Spleen (tissue), 11 donors: ENCODE results near the gene S1PR4. TPM values are rescaled to one million over a fixed set of nuclear protein-coding genes. Genes with fewer than 3 reads are reported as not detected.

ENCODE experiments used
- DNase-seq: peaks from one replicate; pipeline ENCODE4 v3.0.0-alpha.2; 2020
- H3K27ac ChIP-seq, 8 donors: fragments of 200-600 bp; sonication (generic) in 7 of 8; 1 replicate in 4 of 8; 2 replicates in 4 of 8; pipeline versions ENCODE4 v1.5.0 to v1.8.0; 2016 to 2021; ENCODE audit warnings: inconsistent platforms in 4 of 8, mild to moderate bottlenecking in 4 of 8, moderate library complexity in 1 of 8
- H3K27me3 ChIP-seq, 7 donors: fragments of 200-600 bp; sonication (generic) in 6 of 7; replicated peaks in 1 of 7; 1 replicate in 4 of 7; 2 replicates in 3 of 7; pipeline versions ENCODE4 v1.5.0 to v1.8.0; 2016 to 2021; ENCODE audit warnings: inconsistent platforms in 3 of 7, mild to moderate bottlenecking in 1 of 7
- H3K36me3 ChIP-seq, 6 donors: fragments of 200-600 bp; sonication (generic) in 5 of 6; 1 replicate in 4 of 6; 2 replicates in 2 of 6; pipeline versions ENCODE4 v1.5.0 to v1.8.0; 2016 to 2021; ENCODE audit warnings: inconsistent platforms in 2 of 6
- H3K4me1 ChIP-seq, 6 donors: fragments of 200-600 bp; sonication (generic) in 5 of 6; 1 replicate in 3 of 6; 2 replicates in 3 of 6; pipeline versions ENCODE4 v1.5.0 to v1.8.0; 2016 to 2021; ENCODE audit warnings: inconsistent platforms in 3 of 6
- H3K4me3 ChIP-seq, 8 donors: fragments of 200-600 bp; sonication (generic) in 7 of 8; 1 replicate in 4 of 8; 2 replicates in 4 of 8; pipeline versions ENCODE4 v1.5.0 to v1.8.0; 2016 to 2021; ENCODE audit warnings: inconsistent platforms in 4 of 8, mild to moderate bottlenecking in 4 of 8, moderate library complexity in 2 of 8
- H3K9me3 ChIP-seq, 8 donors: fragments of 200-600 bp; sonication (generic) in 7 of 8; 1 replicate in 4 of 8; 2 replicates in 4 of 8; pipeline versions ENCODE4 v1.5.0 to v1.8.0; 2016 to 2021; ENCODE audit warnings: inconsistent platforms in 4 of 8
- POLR2A ChIP-seq, 3 donors: fragments of 450-650 bp; IDR thresholded peaks; one replicate each; pipeline ENCODE4 v1.5.1; 2017; ENCODE audit warnings: antibody characterized with exemption in 3 of 3, mild to moderate bottlenecking in 1 of 3
- POLR2AphosphoS5 ChIP-seq, 3 donors: sonication (generic); formaldehyde crosslinking; IDR thresholded peaks; one replicate each; pipeline ENCODE4 v1.5.1; 2017; ENCODE audit warnings: antibody characterized with exemption in 3 of 3
- WGBS, 5 donors: extraction: QIAGEN DNeasy Blood & Tissue Kit in 3 of 5; methylation state at CpG; one replicate each; pipeline versions ENCODE4 v1.1.5 to v1.1.7; 2013 to 2018; 5-methylcytosine and 5-hydroxymethylcytosine counted together
- intact Hi-C: fragments of 100-400 bp; cut with DNase I; formaldehyde crosslinking; loops from one replicate; pipeline ENCODE4 v1.15.0; 2023; ENCODE audit warnings: low total_unique reads
- polyA plus RNA-seq, 3 donors: library from polyadenylated mRNA; stranded (reverse); fragments of 200-250 nt; gene quantifications; one replicate each; pipeline ENCODE4 v1.2.1, GENCODE V29; 2013
- total RNA-seq, 7 donors: library from RNA; depleted of rRNA in 3 of 7; stranded (reverse); fragments of >200 nt in 3 of 7; fragmentation: NEBNext Ultra II Directional in 4 of 7; extraction: Animal tissue kit (Norgen Biotek cat#: 25700) in 4 of 7; gene quantifications; one replicate each; pipeline versions ENCODE4 v1.1.0 to v1.2.1, GENCODE V29; 2016 to 2021
- TF ChIP-seq, protein P1 (sequence below), 11 experiments: fragments of 200-600 bp in 7 of 11; fragments of 450-650 bp in 4 of 11; sonication (generic) in 4 of 11; IDR thresholded peaks in 8 of 11; conservative IDR thresholded peaks in 3 of 11; 1 replicate in 7 of 11; 2 replicates in 4 of 11; pipeline versions ENCODE4 v1.4.0 to v1.8.0; 2016 to 2021; ENCODE audit warnings: antibody characterized with exemption in 11 of 11, inconsistent platforms in 4 of 11, mild to moderate bottlenecking in 1 of 11
- donor health status: healthy with polysubstance abuse.
- donor health status: DM: no; HTN: no; CAD: no; lungs with moderate emphysema.
- donor health status: DM: no; HTN: no; CAD: no.
- donor health status: Bipolar disorder and iron deficiency.
- donor health status: healthy.
- donor health status: DM: no; HTN: no; CAD: no.
- donor health status: DM: yes; HTN: yes; CAD: no.

The S1PR4 gene
- total and polyA plus RNA-seq, 10 donors = 44.7 to 171 (median 62.0) TPM

- 75 to 90% (median 85%) methylated on average over 22 to 36 of the region's 36 CpGs for WGBS, 5 donors
- Histone ChIP-seq H3K4me1 (peaks cover 38 to 93% (median 70%) of the 10 kb centered on the region in 6 donors), H3K4me3 (peak overlapping the region in 3 of 8 donors; percentile 16 to 100 (median 92)), H3K27ac (peak overlapping the region in 6 of 8 donors; percentile 21 to 99 (median 82)), H3K27me3 (no peaks in the 10 kb centered on the region), H3K9me3 (no peaks in the 10 kb centered on the region), H3K36me3 (peaks cover 0 to 62% (median 0%) of the 10 kb centered on the region in 6 donors)
- intact Hi-C loops = no loop called here
- DNase-seq = no peak
- no peak for TF ChIP-seq POLR2A (IDR thresholded peaks at IDR 0.05)
- TF ChIP-seq POLR2AphosphoS5 (IDR thresholded peaks at IDR 0.05) = peak in 1 of 3 donors; percentile 28
- TF ChIP-seq, protein P1, sequence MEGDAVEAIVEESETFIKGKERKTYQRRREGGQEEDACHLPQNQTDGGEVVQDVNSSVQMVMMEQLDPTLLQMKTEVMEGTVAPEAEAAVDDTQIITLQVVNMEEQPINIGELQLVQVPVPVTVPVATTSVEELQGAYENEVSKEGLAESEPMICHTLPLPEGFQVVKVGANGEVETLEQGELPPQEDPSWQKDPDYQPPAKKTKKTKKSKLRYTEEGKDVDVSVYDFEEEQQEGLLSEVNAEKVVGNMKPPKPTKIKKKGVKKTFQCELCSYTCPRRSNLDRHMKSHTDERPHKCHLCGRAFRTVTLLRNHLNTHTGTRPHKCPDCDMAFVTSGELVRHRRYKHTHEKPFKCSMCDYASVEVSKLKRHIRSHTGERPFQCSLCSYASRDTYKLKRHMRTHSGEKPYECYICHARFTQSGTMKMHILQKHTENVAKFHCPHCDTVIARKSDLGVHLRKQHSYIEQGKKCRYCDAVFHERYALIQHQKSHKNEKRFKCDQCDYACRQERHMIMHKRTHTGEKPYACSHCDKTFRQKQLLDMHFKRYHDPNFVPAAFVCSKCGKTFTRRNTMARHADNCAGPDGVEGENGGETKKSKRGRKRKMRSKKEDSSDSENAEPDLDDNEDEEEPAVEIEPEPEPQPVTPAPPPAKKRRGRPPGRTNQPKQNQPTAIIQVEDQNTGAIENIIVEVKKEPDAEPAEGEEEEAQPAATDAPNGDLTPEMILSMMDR (IDR thresholded peaks at IDR 0.05 in 8 of 11, conservative IDR thresholded peaks at IDR 0.05 in 3 of 11) = no peak
Observed at GRCh38 chr19:3187662-3188511, 9.3 kb downstream of the S1PR4 start.

- DNase-seq = peak; percentile 91
- Histone ChIP-seq H3K4me1 (peaks cover 35 to 93% (median 60%) of the 10 kb centered on the region in 6 donors), H3K27me3 (no peaks in the 10 kb centered on the region), H3K36me3 (peaks cover 0 to 64% (median 8%) of the 10 kb centered on the region in 6 donors), H3K9me3 (no peaks in the 10 kb centered on the region), H3K4me3 (peak overlapping the region in 3 of 8 donors; percentile 14 to 100 (median 16)), H3K27ac (peak overlapping the region in 7 of 8 donors; percentile 21 to 99 (median 78))
- WGBS, 5 donors = 55 to 72% (median 69%) methylated on average over 13 to 35 of the region's 35 CpGs
- intact Hi-C loops = no loop called here
- peak; percentile 34 to 78 (median 63) for TF ChIP-seq POLR2AphosphoS5 (IDR thresholded peaks at IDR 0.05)
- TF ChIP-seq, protein P1 (IDR thresholded peaks at IDR 0.05 in 8 of 11, conservative IDR thresholded peaks at IDR 0.05 in 3 of 11) = no peak
- no peak for TF ChIP-seq POLR2A (IDR thresholded peaks at IDR 0.05)
Observed at GRCh38 chr19:3188627-3189596, 10.3 kb downstream of the S1PR4 start.

GRCh38 chr19:3189702-3190469 is 11.3 kb downstream of the S1PR4 start:
- intact Hi-C loops = no loop called here
- peak overlapping the region in 6 of 8 donors; percentile 70 to 99 (median 82) for H3K27ac ChIP-seq

More at GRCh38 chr19:3189702-3190469, 11.3 kb downstream of the S1PR4 start:
- Histone ChIP-seq H3K36me3 (peaks cover 0 to 66% (median 14%) of the 10 kb centered on the region in 6 donors), H3K4me3 (peak overlapping the region in 1 of 8 donors; percentile 100), H3K27me3 (no peaks in the 10 kb centered on the region), H3K9me3 (no peaks in the 10 kb centered on the region), H3K4me1 (peaks cover 35 to 84% (median 50%) of the 10 kb centered on the region in 6 donors)
- TF ChIP-seq POLR2AphosphoS5 (IDR thresholded peaks at IDR 0.05) (peak in 1 of 3 donors; percentile 46), POLR2A (IDR thresholded peaks at IDR 0.05) (no peak)
- TF ChIP-seq, protein P1 (IDR thresholded peaks at IDR 0.05 in 8 of 11, conservative IDR thresholded peaks at IDR 0.05 in 3 of 11) = no peak
- 70 to 89% (median 76%) methylated on average over 14 to 28 of the region's 28 CpGs for WGBS, 5 donors
- no peak for DNase-seq
